Measurements from ENCODE around the gene AOX1.
A peak's percentile ranks its signal among the peaks of the same experiment; 100 is the strongest.
"Not testable (repeated sequence)": the region's sequence is repeated elsewhere in the genome, so short reads cannot be mapped to it uniquely, and the experiment has no call there.

Gene AOX1

GRCh38 chr2:200705305-200706041, 119.7 kb downstream of the AOX1 start:
- no peak for DNase-seq

DNA sequence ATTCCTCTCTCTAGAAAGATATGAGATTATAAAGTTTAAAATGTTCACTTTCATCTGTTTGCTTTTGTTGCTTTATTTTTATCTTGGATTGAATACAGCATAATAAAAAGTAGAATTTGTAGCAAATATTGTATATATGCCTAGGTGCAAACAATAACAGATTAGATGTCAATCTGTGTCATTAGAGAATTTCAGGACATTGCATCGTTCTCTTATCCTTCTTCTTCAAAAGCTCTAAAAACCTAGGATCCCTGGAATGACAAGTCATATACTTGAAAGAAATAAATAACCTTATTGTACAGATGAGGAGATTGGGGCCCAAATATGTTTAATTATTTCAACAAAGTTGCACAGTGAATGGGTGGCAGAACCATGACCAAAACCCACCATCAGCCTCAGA, 123.1 kb downstream of the AOX1 start:
- DNase-seq: no peak

GRCh38 chr2:200713003-200713703, 127.3 kb downstream of the AOX1 start:
- peak; percentile 96 to 97 for DNase-seq

DNA sequence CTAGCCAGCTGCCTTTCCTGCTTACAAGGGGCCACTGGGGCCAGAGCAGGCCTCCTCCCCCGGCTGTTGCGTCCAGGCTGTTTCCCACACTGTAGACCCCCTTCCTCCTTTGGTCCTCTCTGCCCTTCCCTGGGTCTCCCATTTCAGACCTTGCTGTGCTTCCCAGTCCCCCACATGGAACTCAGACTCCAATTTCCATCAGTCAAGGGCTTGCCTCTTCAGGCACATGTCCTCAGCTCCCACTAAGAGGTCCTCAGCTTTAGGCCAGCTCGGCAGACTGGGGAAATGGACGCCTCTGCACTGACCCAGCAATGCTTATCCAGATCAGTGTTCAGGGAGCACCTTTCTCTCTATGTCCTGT, 127.9 kb downstream of the AOX1 start:
- no peak for DNase-seq

DNA sequence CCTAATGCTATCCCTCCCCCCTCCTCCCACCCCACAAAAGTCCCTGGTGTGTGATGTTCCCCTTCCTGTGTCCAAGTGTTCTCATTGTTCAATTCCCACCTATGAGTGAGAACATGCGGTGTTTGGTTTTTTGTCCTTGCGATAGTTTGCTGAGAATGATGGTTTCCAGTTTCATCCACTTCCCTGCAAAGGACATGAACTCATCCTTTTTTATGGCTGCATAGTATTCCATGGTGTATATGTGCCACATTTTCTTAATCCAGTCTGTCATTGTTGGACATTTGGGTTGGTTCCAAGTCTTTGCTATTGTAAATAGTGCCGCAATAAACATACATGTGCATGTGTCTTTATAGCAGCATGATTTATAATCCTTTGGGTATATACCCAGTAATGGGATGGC, 129.2 kb downstream of the AOX1 start:
- not testable (repeated sequence) for DNase-seq

DNA sequence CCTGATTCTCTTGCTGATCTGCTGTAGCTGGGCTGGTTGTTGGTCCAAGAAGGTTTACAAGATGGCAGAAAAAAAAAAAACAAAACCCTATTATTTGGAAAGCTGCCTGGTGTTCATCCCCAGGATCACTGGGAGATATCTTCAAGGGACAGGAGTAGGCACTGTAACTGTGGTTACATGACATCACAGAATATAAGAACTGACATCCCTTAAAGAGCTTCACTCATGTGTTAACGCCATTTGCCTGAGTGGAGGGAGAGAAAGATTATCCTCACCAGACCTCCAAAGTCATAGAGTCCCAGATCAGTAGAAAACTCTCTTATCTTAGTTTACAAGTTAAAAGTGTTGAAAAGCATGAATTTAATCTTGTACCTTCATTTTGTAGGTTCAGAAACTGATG, 130.6 kb downstream of the AOX1 start:
- DNase-seq: no peak
